ENCODE measurements around the gene HDAC4. TPM values are rescaled to one million over a fixed set of nuclear protein-coding genes. Genes with fewer than 3 reads are reported as not detected.

HDAC4 gene
- total and polyA plus RNA-seq, 9 of the 15 experiments (the other 6 are each of a cell fraction or from before 2014, with no cell fraction given) = 0.11 to 20.2 (median 4.0) TPM

GRCh38 chr2:239137165-239137897 is 263.5 kb downstream of the HDAC4 start:
- DNase-seq (ENCODE audit: extremely low read depth in 1 of 4, low spot score in 3 of 4) = no peak
- in situ Hi-C loops (cut with MboI) = no loop called here
- no peak overlapping the region for H3K9ac ChIP-seq (ENCODE audit: insufficient read depth in 1 of 2, low read depth in 2 of 2, low read length in 2 of 2)
- BruUV-seq (replicated peaks) = no TSS peak
- H4K20me1 ChIP-seq (replicated peaks; ENCODE audit: control insufficient read depth, insufficient read depth, low read length) = no peaks in the 10 kb centered on the region
- H2AFZ ChIP-seq (ENCODE audit: low read depth, low read length) = no peak overlapping the region
- no peaks in the 10 kb centered on the region for H3K9me3 ChIP-seq (replicated peaks; ENCODE audit: control insufficient read depth, insufficient read depth, low read depth, low read length)
- no peak overlapping the region for H3K4me2 ChIP-seq (ENCODE audit: insufficient read depth, low read length)
- H3K27me3 ChIP-seq (ENCODE audit: control insufficient read depth in 2 of 2, insufficient read depth in 2 of 2, low read length in 2 of 2) = no peaks in the 10 kb centered on the region
- no peak overlapping the region for H3K27ac ChIP-seq (ENCODE audit: extremely low read depth, low read depth, low read length)
- no peaks in the 10 kb centered on the region for H3K9me1 ChIP-seq (ENCODE audit: control insufficient read depth, insufficient read depth, low read length)
- POLR2A ChIA-PET = interaction anchor here (0.5 to 0.6 kb wide), 3 partner anchors 32 to 483 kb away, joined by 3 read pairs; no protein-coding TSS in a partner anchor
- intact Hi-C loops (cut with micrococcal nuclease) = no loop called here
- CTCF ChIA-PET (ENCODE audit: low intra/inter-chr PET ratio) = no interaction called here
- no peaks in the 10 kb centered on the region for H3K79me2 ChIP-seq (ENCODE audit: control insufficient read depth, insufficient read depth, low read length)
- 88% methylated on average over 15 of the region's 26 CpGs for WGBS (ENCODE audit: insufficient coverage, low coverage, missing lambda C conversion rate)
- ATAC-seq = no peak
- TF ChIP-seq CTCF (IDR thresholded peaks at IDR 0.05 in 2 of 3, conservative IDR thresholded peaks at IDR 0.05 in 1 of 3; ENCODE audit: insufficient read depth in 2 of 3, low read depth in 1 of 3, low read length in 3 of 3) = no peak
- TF ChIP-seq SRSF3 (IDR thresholded peaks at IDR 0.05; ENCODE audit: insufficient read depth, low read length) = no peak
- no peak for TF ChIP-seq NONO (IDR thresholded peaks at IDR 0.05; ENCODE audit: low read depth in 2 of 2, low read length in 1 of 2)
- no peak for TF ChIP-seq ZKSCAN8 (CRISPR knock-in tag; IDR thresholded peaks at IDR 0.05)
- no peak overlapping the region for H3K4me3 ChIP-seq
- FAIRE-seq = no peak
- H3K4me1 ChIP-seq (replicated peaks in 1 of 2; ENCODE audit: control insufficient read depth in 2 of 2, insufficient read depth in 2 of 2, low read length in 2 of 2) = no peaks in the 10 kb centered on the region
- H3K36me3 ChIP-seq (ENCODE audit: control insufficient read depth, insufficient read depth, low read length) = peaks cover 12% of the 10 kb centered on the region; the same call in 1 of the 3 replicates
